Activated CD4-positive, alpha-beta T cell treated with anti-CD3 and anti-CD28 coated beads, Interleukin-2, amount 50 U/mL, for 24 hours (primary cell): Measurements from ENCODE around the gene SH3TC2.

Experiments
- DNase-seq, 2 donors: peaks; one replicate each; pipeline ENCODE4 v3.0.0-alpha.2; 2020; ENCODE audit warnings: low read depth in 1 of 2, low spot score in 1 of 2

The SH3TC2 gene

GRCh38 chr5:149030838-149031397, 31.9 kb downstream of the SH3TC2 start:
- DNase-seq: no peak

DNA sequence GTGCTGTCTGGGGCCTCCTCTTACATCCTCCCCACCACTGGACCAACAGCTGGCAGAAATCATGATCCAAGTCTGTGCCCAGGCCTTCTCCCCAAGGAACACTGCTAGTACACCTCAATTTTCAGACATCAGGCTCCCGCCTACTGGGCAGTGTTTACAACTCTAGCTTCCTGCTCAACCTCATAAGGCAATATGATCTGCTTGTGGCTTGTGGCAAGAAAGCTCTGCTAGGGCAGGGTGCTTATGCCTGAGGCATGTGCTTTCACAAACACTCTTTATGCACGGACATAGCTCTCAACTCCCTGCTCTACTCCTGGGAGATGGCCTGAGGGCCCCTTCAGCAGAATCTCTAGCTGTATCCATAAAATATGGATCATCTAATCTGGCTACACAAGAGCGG, 32.5 kb downstream of the SH3TC2 start:
- DNase-seq: no peak

DNA sequence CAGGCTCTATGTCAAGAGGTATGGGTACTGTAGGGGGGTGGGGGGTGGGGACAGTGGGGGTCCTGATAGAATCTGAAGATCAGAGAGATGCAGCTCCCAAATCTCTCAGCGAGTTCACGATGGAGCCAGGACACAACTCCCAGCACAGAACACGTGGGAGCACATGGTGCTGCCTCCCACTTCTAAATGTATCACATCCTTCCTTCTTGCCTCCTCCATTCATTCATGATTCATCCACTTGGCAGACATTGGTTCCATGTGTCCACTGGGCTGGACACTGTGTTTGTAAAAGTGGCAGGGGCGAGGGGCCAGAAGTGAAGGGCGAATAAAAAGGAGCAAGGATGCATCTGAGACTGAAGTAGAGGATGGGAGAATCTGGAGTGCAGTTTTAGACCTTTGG, 33.9 kb downstream of the SH3TC2 start:
- no peak for DNase-seq

GRCh38 chr5:149028161-149028560, 34.7 kb downstream of the SH3TC2 start:
- DNase-seq: no peak

GRCh38 chr5:149027636-149028035, 35.2 kb downstream of the SH3TC2 start:
- DNase-seq: no peak

GRCh38 chr5:149024943-149025342, 37.9 kb downstream of the SH3TC2 start:
- DNase-seq: no peak

GRCh38 chr5:149024477-149024876, 38.4 kb downstream of the SH3TC2 start:
- no peak for DNase-seq

DNA sequence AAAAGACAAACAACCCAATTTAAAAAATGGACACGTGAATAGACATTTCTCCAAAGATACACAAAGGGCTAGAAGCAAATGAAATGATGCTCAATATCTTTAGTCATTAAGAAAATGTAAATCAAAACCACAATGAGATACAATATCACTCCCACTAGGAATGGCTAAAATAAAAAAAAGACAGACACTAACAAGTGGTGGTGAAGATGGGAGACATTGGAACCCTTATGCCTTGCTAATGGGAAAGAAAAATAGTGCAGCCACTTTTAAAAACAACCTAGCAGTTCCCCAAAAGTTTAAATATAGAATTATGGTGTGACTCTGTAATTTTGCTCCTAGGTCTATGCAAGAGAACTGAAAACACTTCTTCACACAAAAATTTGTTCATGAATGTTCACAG, 40.7 kb downstream of the SH3TC2 start:
- no peak for DNase-seq

DNA sequence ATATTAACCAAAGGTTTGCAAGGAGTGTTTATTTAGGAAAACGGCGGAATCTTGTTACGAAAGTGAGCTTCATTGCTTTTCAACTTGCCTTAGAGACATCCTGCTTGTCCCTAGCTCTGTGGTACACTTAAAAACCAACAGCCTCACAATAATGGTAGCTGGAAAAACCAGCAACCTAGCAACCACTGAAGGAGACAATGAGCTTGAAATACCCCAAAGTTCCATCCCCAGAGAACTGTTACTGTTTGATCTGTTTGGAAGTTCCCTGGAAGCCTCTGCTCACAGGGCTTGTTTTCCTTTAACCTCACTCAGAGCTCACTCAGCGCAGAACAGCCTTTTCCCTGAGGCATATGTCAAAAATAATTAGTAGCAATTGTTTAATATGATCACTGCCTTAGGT, 43.2 kb downstream of the SH3TC2 start:
- no peak for DNase-seq

GRCh38 chr5:149018909-149019443, 43.9 kb downstream of the SH3TC2 start:
- no peak for DNase-seq

GRCh38 chr5:149017636-149018035, 45.2 kb downstream of the SH3TC2 start:
- DNase-seq: no peak

- DNase-seq: no peak
These were observed 47.3 kb downstream of the SH3TC2 start for GRCh38 chr5:149015561-149015960.

- DNase-seq: no peak
These were observed 47.7 kb downstream of the SH3TC2 start for GRCh38 chr5:149015126-149015525.

- no peak for DNase-seq
These were observed 48.3 kb downstream of the SH3TC2 start for GRCh38 chr5:149014571-149015031.

DNA sequence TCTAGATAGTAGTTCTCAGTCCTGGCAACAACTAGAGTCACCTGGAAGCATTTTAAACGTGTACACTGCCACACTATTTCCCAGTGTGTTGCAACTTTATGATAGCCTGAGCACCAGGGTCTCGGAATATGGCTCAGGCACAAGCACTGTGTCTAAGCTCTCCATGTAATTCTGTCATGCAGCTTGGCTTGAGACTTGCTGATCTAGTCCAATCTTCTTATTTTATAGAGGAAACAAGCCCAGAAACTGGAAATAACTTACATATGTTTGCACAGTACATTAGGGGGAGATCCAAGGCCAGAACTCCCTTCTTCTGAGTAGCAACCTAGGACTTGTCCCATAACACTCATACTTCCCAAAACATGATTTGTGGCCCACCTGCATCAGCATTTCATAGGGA, 49.1 kb downstream of the SH3TC2 start:
- DNase-seq: no peak

GRCh38 chr5:149012350-149012749, 50.5 kb downstream of the SH3TC2 start:
- DNase-seq: no peak

- DNase-seq: no peak
These were observed 51.1 kb downstream of the SH3TC2 start for GRCh38 chr5:149011728-149012127.

- DNase-seq: no peak
These were observed 51.8 kb downstream of the SH3TC2 start for GRCh38 chr5:149011084-149011483.

- no peak for DNase-seq
These were observed 55.7 kb downstream of the SH3TC2 start for GRCh38 chr5:149007174-149007573.

- DNase-seq: no peak
These were observed 56.4 kb downstream of the SH3TC2 start for GRCh38 chr5:149006426-149006825.

GRCh38 chr5:149005077-149005892, 57.6 kb downstream of the SH3TC2 start:
- no peak for DNase-seq

DNA sequence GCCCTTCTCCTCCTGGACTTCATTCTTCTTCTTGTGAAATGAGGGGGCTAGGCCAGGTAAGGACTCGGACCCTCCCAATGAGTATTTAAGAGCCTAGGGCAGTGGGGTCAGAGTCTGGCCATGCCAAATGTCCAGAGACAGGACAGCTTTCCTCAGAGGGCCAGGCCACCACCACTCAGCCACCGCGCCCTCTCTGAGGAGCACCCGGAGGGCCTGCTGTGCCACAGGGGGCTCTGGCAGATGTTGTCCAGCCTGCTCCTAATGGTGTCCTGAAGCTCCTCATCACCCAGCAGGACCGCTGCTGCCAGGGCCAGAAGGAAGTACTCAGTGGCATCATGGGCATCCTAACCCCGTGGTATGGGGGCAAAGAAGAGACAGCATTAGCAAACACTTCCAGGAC, 58.3 kb downstream of the SH3TC2 start:
- no peak for DNase-seq
